Measurements from ENCODE around the gene FECH. TPM values are rescaled to one million over a fixed set of nuclear protein-coding genes. Genes with fewer than 3 reads are reported as not detected.

The FECH gene
- total RNA-seq, 2 experiments from 2014 or later: 5.3 to 14.2 TPM

GRCh38 chr18:57579934-57580333 lies 6.6 kb downstream of the FECH start:
- CTCF ChIA-PET (ENCODE audit: unreplicated experiment): no interaction called here
- POLR2A ChIA-PET: no interaction called here
- Histone ChIP-seq H2AFZ (ENCODE audit: low read length) (no peak overlapping the region), H3K36me3 (ENCODE audit: insufficient read depth, low read length) (no peaks in the 10 kb centered on the region), H3K9me3 (ENCODE audit: low read length) (no peaks in the 10 kb centered on the region), H3K4me3 (ENCODE audit: low read depth, low read length, poor library complexity, severe bottlenecking) (no peak overlapping the region), H3K79me2 (ENCODE audit: insufficient read depth, low read depth, low read length) (no peaks in the 10 kb centered on the region), H3K9me2 (ENCODE audit: insufficient read depth, low read length) (no peaks in the 10 kb centered on the region), H3K4me2 (ENCODE audit: low read length) (peak overlapping the region; percentile 12; the same call in 1 of the 2 replicates), H4K20me1 (ENCODE audit: insufficient read depth, low read length) (no peaks in the 10 kb centered on the region), H3K4me1 (ENCODE audit: insufficient read depth, low read length, poor library complexity, severe bottlenecking) (no peaks in the 10 kb centered on the region), H3K27ac (ENCODE audit: low read depth, low read length, poor library complexity, severe bottlenecking) (no peak overlapping the region)
- TF ChIP-seq EZH2phosphoT487 (IDR thresholded peaks at IDR 0.05; ENCODE audit: borderline replicate concordance, low read depth, low read length) (no peak), CTCF (conservative IDR thresholded peaks at IDR 0.05; ENCODE audit: low read length) (no peak)
- intact Hi-C loops (cut with micrococcal nuclease; ENCODE audit: unreplicated experiment): no loop called here
- DNase-seq (ENCODE audit: low spot score): no peak
- BruUV-seq (replicated peaks): no TSS peak

GRCh38 chr18:57576316-57576715 lies 10.2 kb downstream of the FECH start:
- Histone ChIP-seq H4K20me1 (ENCODE audit: insufficient read depth, low read length) (no peaks in the 10 kb centered on the region), H3K4me1 (ENCODE audit: insufficient read depth, low read length, poor library complexity, severe bottlenecking) (no peaks in the 10 kb centered on the region), H3K4me3 (ENCODE audit: low read depth, low read length, poor library complexity, severe bottlenecking) (no peak overlapping the region), H3K36me3 (ENCODE audit: insufficient read depth, low read length) (no peaks in the 10 kb centered on the region), H2AFZ (ENCODE audit: low read length) (no peak overlapping the region), H3K27ac (ENCODE audit: low read depth, low read length, poor library complexity, severe bottlenecking) (no peak overlapping the region), H3K4me2 (ENCODE audit: low read length) (no peak overlapping the region), H3K9me2 (ENCODE audit: insufficient read depth, low read length) (no peaks in the 10 kb centered on the region), H3K79me2 (ENCODE audit: insufficient read depth, low read depth, low read length) (no peaks in the 10 kb centered on the region), H3K9me3 (ENCODE audit: low read length) (no peaks in the 10 kb centered on the region)
- ChIA-PET POLR2A (no interaction called here), CTCF (ENCODE audit: unreplicated experiment) (interaction anchor here (0.6 kb wide), 1 partner anchor 76 kb away, joined by 3 read pairs; no protein-coding TSS in a partner anchor)
- BruUV-seq (replicated peaks): no TSS peak
- DNase-seq (ENCODE audit: low spot score): no peak
- intact Hi-C loops (cut with micrococcal nuclease; ENCODE audit: unreplicated experiment): no loop called here
- TF ChIP-seq CTCF (conservative IDR thresholded peaks at IDR 0.05; ENCODE audit: low read length): no peak
- TF ChIP-seq EZH2phosphoT487 (IDR thresholded peaks at IDR 0.05; ENCODE audit: borderline replicate concordance, low read depth, low read length): no peak

GRCh38 chr18:57575542-57575941 lies 11.0 kb downstream of the FECH start:
- TF ChIP-seq EZH2phosphoT487 (IDR thresholded peaks at IDR 0.05; ENCODE audit: borderline replicate concordance, low read depth, low read length) (no peak), CTCF (conservative IDR thresholded peaks at IDR 0.05; ENCODE audit: low read length) (no peak)
- intact Hi-C loops (cut with micrococcal nuclease; ENCODE audit: unreplicated experiment): no loop called here
- POLR2A ChIA-PET: no interaction called here
- H3K4me2 ChIP-seq (ENCODE audit: low read length): no peak overlapping the region
- H3K9me2 ChIP-seq (ENCODE audit: insufficient read depth, low read length): no peaks in the 10 kb centered on the region
- H3K9me3 ChIP-seq (ENCODE audit: low read length): no peaks in the 10 kb centered on the region
- CTCF ChIA-PET (ENCODE audit: unreplicated experiment): no interaction called here
- H3K27ac ChIP-seq (ENCODE audit: low read depth, low read length, poor library complexity, severe bottlenecking): no peak overlapping the region
- H3K4me1 ChIP-seq (ENCODE audit: insufficient read depth, low read length, poor library complexity, severe bottlenecking): no peaks in the 10 kb centered on the region
- H3K36me3 ChIP-seq (ENCODE audit: insufficient read depth, low read length): no peaks in the 10 kb centered on the region
- no peaks in the 10 kb centered on the region for H4K20me1 ChIP-seq (ENCODE audit: insufficient read depth, low read length)
- DNase-seq (ENCODE audit: low spot score): no peak
- H3K79me2 ChIP-seq (ENCODE audit: insufficient read depth, low read depth, low read length): no peaks in the 10 kb centered on the region
- no TSS peak for BruUV-seq (replicated peaks)
- no peak overlapping the region for H2AFZ ChIP-seq (ENCODE audit: low read length)
- H3K4me3 ChIP-seq (ENCODE audit: low read depth, low read length, poor library complexity, severe bottlenecking): no peak overlapping the region
